Measurements from ENCODE around the gene SPEG. TPM values are rescaled to one million over a fixed set of nuclear protein-coding genes. Genes with fewer than 3 reads are reported as not detected.

The SPEG gene
- total RNA-seq, 1 experiment from 2014 or later, result not detected

DNA sequence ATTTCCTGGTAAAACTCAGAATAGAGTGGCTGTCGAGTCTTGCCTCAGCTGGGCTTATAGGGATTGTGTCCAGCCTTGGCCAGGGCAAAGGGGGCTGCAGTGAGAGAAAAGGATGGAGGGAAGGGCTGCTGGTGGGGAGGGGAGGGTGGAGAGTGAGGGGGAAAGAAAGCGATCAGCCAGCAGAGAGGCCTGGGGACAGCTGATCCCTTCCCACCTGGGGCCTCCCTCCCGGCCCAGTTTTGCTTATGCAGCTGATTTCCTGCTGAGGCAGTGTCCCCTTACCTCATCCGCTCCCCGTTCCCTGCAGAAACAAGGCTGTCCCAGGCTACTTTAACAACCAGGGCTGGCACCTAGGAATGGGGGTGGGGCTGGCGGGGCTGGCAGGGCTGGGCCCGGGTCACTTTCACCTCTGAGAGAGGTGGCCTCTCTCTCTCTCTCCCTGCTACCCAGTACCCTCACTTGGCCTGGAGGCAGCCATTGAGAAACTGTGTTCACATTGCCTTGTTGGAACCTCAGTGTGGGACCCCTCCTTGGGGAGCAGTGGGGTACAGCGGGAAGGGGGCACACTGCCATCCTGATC is 51.8 kb downstream of the SPEG start:
- Histone ChIP-seq H3K9ac (ENCODE audit: low read length) (no peak overlapping the region), H3K27me3 (ENCODE audit: low read length) (no peaks in the 10 kb centered on the region)
- no peak for DNase-seq

GRCh38 chr2:219488149-219488843 is 53.7 kb downstream of the SPEG start:
- Histone ChIP-seq H3K9ac (ENCODE audit: low read length) (no peak overlapping the region), H3K27me3 (ENCODE audit: low read length) (no peaks in the 10 kb centered on the region)
- no peak for DNase-seq

More for the DNA sequence above, 51.8 kb downstream of the SPEG start:
- Histone ChIP-seq H3K27ac (ENCODE audit: low read length) (no peak overlapping the region), H3K36me3 (ENCODE audit: insufficient read depth, low read length) (no peaks in the 10 kb centered on the region), H2AFZ (ENCODE audit: low read length) (no peak overlapping the region), H3K79me2 (ENCODE audit: low read length) (no peaks in the 10 kb centered on the region), H3K9me3 (ENCODE audit: low read length) (no peaks in the 10 kb centered on the region), H3K9me2 (replicated peaks; ENCODE audit: insufficient read depth, low read length) (no peaks in the 10 kb centered on the region), H3K4me2 (ENCODE audit: low read depth, low read length, poor library complexity, severe bottlenecking) (no peak overlapping the region), H3K4me1 (ENCODE audit: low read length) (no peaks in the 10 kb centered on the region), H3K4me3 (ENCODE audit: low read length) (no peak overlapping the region), H4K20me1 (ENCODE audit: insufficient read depth, low read depth, low read length) (no peaks in the 10 kb centered on the region)

DNA sequence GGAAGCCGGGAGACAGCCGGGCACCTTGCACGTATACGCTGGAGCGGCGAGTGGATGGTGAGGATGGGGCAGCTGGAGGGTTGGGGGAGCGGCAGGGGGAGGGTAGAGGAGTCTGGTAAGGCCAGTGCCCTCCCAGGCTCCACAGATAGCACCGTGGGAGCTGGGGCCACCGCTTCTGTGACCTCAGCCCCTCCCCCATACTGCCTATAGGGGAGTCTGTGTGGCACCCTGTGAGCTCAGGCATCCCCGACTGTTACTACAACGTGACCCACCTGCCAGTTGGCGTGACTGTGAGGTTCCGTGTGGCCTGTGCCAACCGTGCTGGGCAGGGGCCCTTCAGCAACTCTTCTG is 54.2 kb downstream of the SPEG start:
- DNase-seq, result no peak
- no peak overlapping the region for H3K9ac ChIP-seq (ENCODE audit: low read length)
- no peak overlapping the region for H3K4me3 ChIP-seq (ENCODE audit: low read length)
- H3K9me2 ChIP-seq (replicated peaks; ENCODE audit: insufficient read depth, low read length), result no peaks in the 10 kb centered on the region
- H3K4me2 ChIP-seq (ENCODE audit: low read depth, low read length, poor library complexity, severe bottlenecking), result no peak overlapping the region
- H4K20me1 ChIP-seq (ENCODE audit: insufficient read depth, low read depth, low read length), result no peaks in the 10 kb centered on the region
- no peak overlapping the region for H2AFZ ChIP-seq (ENCODE audit: low read length)
- no peaks in the 10 kb centered on the region for H3K36me3 ChIP-seq (ENCODE audit: insufficient read depth, low read length)
- H3K4me1 ChIP-seq (ENCODE audit: low read length), result no peaks in the 10 kb centered on the region
- H3K27me3 ChIP-seq (ENCODE audit: low read length), result no peaks in the 10 kb centered on the region
- H3K9me3 ChIP-seq (ENCODE audit: low read length), result no peaks in the 10 kb centered on the region
- H3K27ac ChIP-seq (ENCODE audit: low read length), result no peak overlapping the region
- H3K79me2 ChIP-seq (ENCODE audit: low read length), result no peaks in the 10 kb centered on the region

More at GRCh38 chr2:219488149-219488843, 53.7 kb downstream of the SPEG start:
- Histone ChIP-seq H4K20me1 (ENCODE audit: insufficient read depth, low read depth, low read length) (no peaks in the 10 kb centered on the region), H3K9me3 (ENCODE audit: low read length) (no peaks in the 10 kb centered on the region), H3K79me2 (ENCODE audit: low read length) (no peaks in the 10 kb centered on the region), H3K36me3 (ENCODE audit: insufficient read depth, low read length) (no peaks in the 10 kb centered on the region), H3K4me3 (ENCODE audit: low read length) (no peak overlapping the region), H2AFZ (ENCODE audit: low read length) (no peak overlapping the region), H3K9me2 (replicated peaks; ENCODE audit: insufficient read depth, low read length) (no peaks in the 10 kb centered on the region), H3K4me1 (ENCODE audit: low read length) (no peaks in the 10 kb centered on the region), H3K27ac (ENCODE audit: low read length) (no peak overlapping the region), H3K4me2 (ENCODE audit: low read depth, low read length, poor library complexity, severe bottlenecking) (no peak overlapping the region)

DNA sequence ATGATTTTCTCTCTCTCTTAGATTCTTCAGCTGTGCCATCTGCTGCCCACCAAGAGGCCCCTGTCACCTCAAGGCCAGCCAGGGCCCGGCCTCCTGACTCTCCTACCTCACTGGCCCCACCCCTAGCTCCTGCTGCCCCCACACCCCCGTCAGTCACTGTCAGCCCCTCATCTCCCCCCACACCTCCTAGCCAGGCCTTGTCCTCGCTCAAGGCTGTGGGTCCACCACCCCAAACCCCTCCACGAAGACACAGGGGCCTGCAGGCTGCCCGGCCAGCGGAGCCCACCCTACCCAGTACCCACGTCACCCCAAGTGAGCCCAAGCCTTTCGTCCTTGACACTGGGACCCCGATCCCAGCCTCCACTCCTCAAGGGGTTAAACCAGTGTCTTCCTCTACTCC is 54.7 kb downstream of the SPEG start:
- no peak overlapping the region for H3K4me3 ChIP-seq (ENCODE audit: low read length)
- no peaks in the 10 kb centered on the region for H4K20me1 ChIP-seq (ENCODE audit: insufficient read depth, low read depth, low read length)
- H3K27me3 ChIP-seq (ENCODE audit: low read length), result no peaks in the 10 kb centered on the region
- H3K9me3 ChIP-seq (ENCODE audit: low read length), result no peaks in the 10 kb centered on the region
- no peaks in the 10 kb centered on the region for H3K9me2 ChIP-seq (replicated peaks; ENCODE audit: insufficient read depth, low read length)
- DNase-seq, result no peak
- H3K9ac ChIP-seq (ENCODE audit: low read length), result no peak overlapping the region
- no peak overlapping the region for H2AFZ ChIP-seq (ENCODE audit: low read length)
- no peak overlapping the region for H3K4me2 ChIP-seq (ENCODE audit: low read depth, low read length, poor library complexity, severe bottlenecking)
- H3K27ac ChIP-seq (ENCODE audit: low read length), result no peak overlapping the region
- no peaks in the 10 kb centered on the region for H3K4me1 ChIP-seq (ENCODE audit: low read length)
- H3K79me2 ChIP-seq (ENCODE audit: low read length), result no peaks in the 10 kb centered on the region
- no peaks in the 10 kb centered on the region for H3K36me3 ChIP-seq (ENCODE audit: insufficient read depth, low read length)

- Histone ChIP-seq H3K9me2 (replicated peaks; ENCODE audit: insufficient read depth, low read length) (no peaks in the 10 kb centered on the region), H3K36me3 (ENCODE audit: insufficient read depth, low read length) (no peaks in the 10 kb centered on the region), H3K4me1 (ENCODE audit: low read length) (no peaks in the 10 kb centered on the region), H3K4me2 (ENCODE audit: low read depth, low read length, poor library complexity, severe bottlenecking) (no peak overlapping the region), H3K4me3 (ENCODE audit: low read length) (no peak overlapping the region), H4K20me1 (ENCODE audit: insufficient read depth, low read depth, low read length) (no peaks in the 10 kb centered on the region), H3K9ac (ENCODE audit: low read length) (no peak overlapping the region), H2AFZ (ENCODE audit: low read length) (no peak overlapping the region), H3K27ac (ENCODE audit: low read length) (no peak overlapping the region), H3K27me3 (ENCODE audit: low read length) (no peaks in the 10 kb centered on the region), H3K79me2 (ENCODE audit: low read length) (no peaks in the 10 kb centered on the region), H3K9me3 (ENCODE audit: low read length) (no peaks in the 10 kb centered on the region)
- DNase-seq, result no peak
Measured at GRCh38 chr2:219490186-219490585, 55.5 kb downstream of the SPEG start.

GRCh38 chr2:219490600-219491130 is 56.0 kb downstream of the SPEG start:
- H2AFZ ChIP-seq (ENCODE audit: low read length), result no peak overlapping the region
- no peaks in the 10 kb centered on the region for H3K9me3 ChIP-seq (ENCODE audit: low read length)
- H3K9ac ChIP-seq (ENCODE audit: low read length), result no peak overlapping the region
- H3K27ac ChIP-seq (ENCODE audit: low read length), result no peak overlapping the region
- no peaks in the 10 kb centered on the region for H3K27me3 ChIP-seq (ENCODE audit: low read length)
- peaks cover 2% of the 10 kb centered on the region for H3K4me1 ChIP-seq (ENCODE audit: low read length)
- no peak for DNase-seq
- no peak overlapping the region for H3K4me3 ChIP-seq (ENCODE audit: low read length)
- no peaks in the 10 kb centered on the region for H4K20me1 ChIP-seq (ENCODE audit: insufficient read depth, low read depth, low read length)
- no peak overlapping the region for H3K4me2 ChIP-seq (ENCODE audit: low read depth, low read length, poor library complexity, severe bottlenecking)
- no peaks in the 10 kb centered on the region for H3K9me2 ChIP-seq (replicated peaks; ENCODE audit: insufficient read depth, low read length)
- H3K36me3 ChIP-seq (ENCODE audit: insufficient read depth, low read length), result no peaks in the 10 kb centered on the region
- no peaks in the 10 kb centered on the region for H3K79me2 ChIP-seq (ENCODE audit: low read length)

DNA sequence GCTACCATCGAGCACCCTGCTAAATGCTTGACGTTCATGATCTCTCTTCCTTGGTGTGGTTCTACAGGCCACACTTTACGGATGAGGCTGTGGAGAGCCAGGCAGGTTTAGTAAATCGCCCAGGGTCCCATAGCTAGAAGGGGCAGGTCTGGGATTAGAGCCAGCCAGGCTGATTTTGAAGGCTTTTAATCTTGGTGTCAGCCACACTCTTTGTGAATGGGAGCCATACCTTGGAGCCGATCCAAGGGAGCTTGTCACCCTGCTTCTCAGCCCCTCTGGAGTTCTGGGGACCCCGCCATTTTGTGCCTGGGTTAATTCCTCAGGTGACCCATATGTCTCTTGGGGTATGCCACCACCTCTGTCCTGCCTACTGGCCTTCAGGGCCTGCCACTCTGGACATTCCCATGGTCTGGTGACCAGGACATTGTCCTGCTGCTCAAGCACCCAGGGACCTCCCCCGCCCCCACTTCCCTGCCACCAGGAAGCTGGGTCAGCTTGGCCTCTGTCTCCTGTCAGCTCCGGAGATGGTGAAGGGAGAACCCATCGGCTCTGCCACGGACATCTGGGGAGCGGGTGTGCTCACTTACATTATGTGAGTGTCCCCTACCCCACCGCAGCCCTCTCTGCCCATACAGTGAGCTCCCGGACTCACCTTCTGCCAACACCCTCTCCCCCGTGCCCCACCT is 56.8 kb downstream of the SPEG start:
- H3K9me3 ChIP-seq (ENCODE audit: low read length), result no peaks in the 10 kb centered on the region
- H3K79me2 ChIP-seq (ENCODE audit: low read length), result no peaks in the 10 kb centered on the region
- H3K4me3 ChIP-seq (ENCODE audit: low read length), result no peak overlapping the region
- peaks cover 5% of the 10 kb centered on the region for H3K4me1 ChIP-seq (ENCODE audit: low read length)
- H3K4me2 ChIP-seq (ENCODE audit: low read depth, low read length, poor library complexity, severe bottlenecking), result no peak overlapping the region
- H3K9ac ChIP-seq (ENCODE audit: low read length), result no peak overlapping the region
- H3K9me2 ChIP-seq (replicated peaks; ENCODE audit: insufficient read depth, low read length), result no peaks in the 10 kb centered on the region
- H4K20me1 ChIP-seq (ENCODE audit: insufficient read depth, low read depth, low read length), result no peaks in the 10 kb centered on the region
- H3K36me3 ChIP-seq (ENCODE audit: insufficient read depth, low read length), result no peaks in the 10 kb centered on the region
- H2AFZ ChIP-seq (ENCODE audit: low read length), result no peak overlapping the region
- H3K27me3 ChIP-seq (ENCODE audit: low read length), result no peaks in the 10 kb centered on the region
- no peak for DNase-seq
- no peak overlapping the region for H3K27ac ChIP-seq (ENCODE audit: low read length)

DNA sequence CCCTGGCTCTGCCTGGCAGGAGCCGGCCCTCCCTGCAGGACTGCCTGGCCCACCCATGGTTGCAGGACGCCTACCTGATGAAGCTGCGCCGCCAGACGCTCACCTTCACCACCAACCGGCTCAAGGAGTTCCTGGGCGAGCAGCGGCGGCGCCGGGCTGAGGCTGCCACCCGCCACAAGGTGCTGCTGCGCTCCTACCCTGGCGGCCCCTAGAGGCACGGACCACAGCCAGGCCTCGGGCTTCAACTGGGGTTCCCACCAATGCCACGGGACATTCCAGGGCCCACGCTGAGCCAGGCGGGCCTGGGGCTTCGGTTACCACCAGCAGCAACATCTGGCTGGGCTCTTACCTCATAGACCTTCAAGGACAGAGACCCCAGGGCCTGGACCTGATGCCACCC is 57.9 kb downstream of the SPEG start:
- Histone ChIP-seq H3K36me3 (ENCODE audit: insufficient read depth, low read length) (no peaks in the 10 kb centered on the region), H3K27ac (ENCODE audit: low read length) (no peak overlapping the region), H3K4me3 (ENCODE audit: low read length) (no peak overlapping the region), H3K4me2 (ENCODE audit: low read depth, low read length, poor library complexity, severe bottlenecking) (no peak overlapping the region), H3K9me2 (replicated peaks; ENCODE audit: insufficient read depth, low read length) (no peaks in the 10 kb centered on the region), H2AFZ (ENCODE audit: low read length) (no peak overlapping the region), H3K9me3 (ENCODE audit: low read length) (no peaks in the 10 kb centered on the region), H3K79me2 (ENCODE audit: low read length) (no peaks in the 10 kb centered on the region), H3K9ac (ENCODE audit: low read length) (no peak overlapping the region), H3K4me1 (ENCODE audit: low read length) (peaks cover 5% of the 10 kb centered on the region), H4K20me1 (ENCODE audit: insufficient read depth, low read depth, low read length) (no peaks in the 10 kb centered on the region), H3K27me3 (ENCODE audit: low read length) (no peaks in the 10 kb centered on the region)
- DNase-seq, result no peak

All from Karpas-422 (cell line).